Cardiac septum (tissue), 1 donor: Measurements from ENCODE around the gene DDX20. TPM values are rescaled to one million over a fixed set of nuclear protein-coding genes. Genes with fewer than 3 reads are reported as not detected.
A peak's percentile ranks its signal among the peaks of the same experiment; 100 is the strongest.
"Not testable (repeated sequence)": the region's sequence is repeated elsewhere in the genome, so short reads cannot be mapped to it uniquely, and the experiment has no call there.

Source experiments
- DNase-seq: peaks from one replicate; pipeline ENCODE4 v3.0.0-alpha.2; 2020; ENCODE audit warnings: low spot score
- intact Hi-C: fragments of 100-400 bp; cut with DNase I; formaldehyde crosslinking; loops from one replicate; pipeline ENCODE4 v1.14.0; 2022
- total RNA-seq: library from RNA; stranded (reverse); fragmentation: NEBNext Ultra II Directional; extraction: Animal tissue kit (Norgen Biotek cat#: 25700); gene quantifications from one replicate; pipeline ENCODE4 v1.2.1, GENCODE V29; 2021
- donor health status: DM: no; HTN: no; CAD: no.

The DDX20 gene
- total RNA-seq, 1 donor from 2014 or later, result 7.6 TPM

- DNase-seq, result no peak
- intact Hi-C loops, result no loop called here
These were observed 25.0 kb upstream of the DDX20 start for GRCh38 chr1:111730706-111731105.

GRCh38 chr1:111731956-111732355 lies 23.7 kb upstream of the DDX20 start:
- DNase-seq, result no peak
- intact Hi-C loops, result no loop called here

DNA sequence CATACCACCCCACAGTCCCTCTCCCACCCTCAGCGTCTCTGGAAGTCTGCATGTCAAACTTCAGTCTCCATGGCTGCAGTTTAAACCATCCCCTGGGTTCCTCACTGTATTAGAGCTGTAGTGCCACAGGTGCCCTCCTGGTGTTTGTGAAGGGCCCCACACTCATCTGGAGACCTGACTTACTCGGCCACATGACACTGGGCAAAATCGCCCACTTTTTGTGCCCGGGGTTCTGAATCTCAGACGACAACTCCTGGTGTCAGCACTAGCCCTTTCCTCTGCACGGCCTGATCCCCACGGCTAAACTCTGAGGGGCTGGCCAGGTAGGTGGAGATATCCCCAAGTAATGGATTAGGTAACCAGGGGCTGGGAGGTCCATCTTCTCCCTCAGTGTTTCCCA lies 23.0 kb upstream of the DDX20 start:
- DNase-seq, result no peak
- intact Hi-C loops, result loop anchor here (1.0 kb wide), 1 partner anchor 23 kb away; the partner anchor contains the start of gene DDX20

DNA sequence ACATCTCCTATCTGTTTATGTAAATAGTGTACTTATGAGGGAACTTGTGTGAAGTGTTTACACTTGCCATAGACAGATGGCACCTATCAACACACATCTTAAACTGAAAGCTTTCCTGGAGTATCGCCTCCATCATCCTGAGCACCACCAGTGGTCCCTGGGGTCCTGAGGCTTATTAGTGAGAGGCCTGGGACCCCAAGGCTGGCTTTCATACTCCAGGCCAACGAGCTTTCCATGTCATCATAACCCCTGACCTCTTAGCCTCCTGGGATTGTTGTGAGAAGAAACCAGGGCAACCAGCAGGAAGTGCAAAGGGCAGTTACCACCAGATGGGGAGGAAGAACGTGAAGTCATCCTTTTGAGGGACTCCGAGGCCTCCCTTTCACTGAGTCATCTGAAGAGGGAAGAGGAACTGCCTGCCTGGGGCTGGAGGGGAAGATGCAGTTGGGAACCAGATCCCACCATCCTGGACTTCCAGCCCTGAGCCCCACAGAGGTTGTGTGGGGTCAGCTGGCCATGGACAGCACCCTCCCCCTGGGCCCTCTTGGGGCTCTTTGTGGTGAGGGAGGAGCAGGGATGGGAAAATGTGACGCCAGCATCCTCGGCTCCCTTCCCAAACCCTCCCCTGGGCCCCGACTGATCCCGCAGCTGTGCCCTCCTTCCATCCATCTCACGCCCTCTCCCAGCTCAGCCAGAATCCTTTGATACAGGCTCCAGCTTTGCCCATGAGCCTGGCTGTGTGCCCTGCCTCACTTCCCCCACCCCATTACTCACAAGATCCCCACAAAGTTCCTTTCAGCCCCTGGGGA lies 22.3 kb upstream of the DDX20 start:
- DNase-seq, result peak; percentile 92
- intact Hi-C loops, result loop anchor here (1.0 kb wide), 1 partner anchor 22 kb away; the partner anchor contains the start of gene DDX20

DNA sequence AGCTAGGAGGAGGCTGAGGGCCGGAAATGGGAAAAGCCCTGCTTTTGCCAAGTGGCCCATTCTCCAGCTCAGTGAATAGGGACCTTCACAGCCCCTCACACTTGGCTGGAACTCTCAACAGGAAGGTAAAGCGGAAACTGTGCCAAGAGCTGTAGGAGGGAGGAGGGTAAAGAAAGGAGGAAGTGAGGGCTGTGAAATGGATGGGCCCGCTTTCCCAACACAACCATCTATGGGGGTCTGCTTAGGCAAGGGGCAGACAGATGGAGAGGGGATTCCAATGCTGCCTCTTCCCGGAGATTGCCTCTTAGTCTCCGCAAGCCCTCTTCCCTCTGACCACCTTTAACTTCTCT lies 21.7 kb upstream of the DDX20 start:
- DNase-seq, result no peak
- intact Hi-C loops, result loop anchor here (1.0 kb wide), 1 partner anchor 21 kb away; the partner anchor contains the start of gene DDX20

DNA sequence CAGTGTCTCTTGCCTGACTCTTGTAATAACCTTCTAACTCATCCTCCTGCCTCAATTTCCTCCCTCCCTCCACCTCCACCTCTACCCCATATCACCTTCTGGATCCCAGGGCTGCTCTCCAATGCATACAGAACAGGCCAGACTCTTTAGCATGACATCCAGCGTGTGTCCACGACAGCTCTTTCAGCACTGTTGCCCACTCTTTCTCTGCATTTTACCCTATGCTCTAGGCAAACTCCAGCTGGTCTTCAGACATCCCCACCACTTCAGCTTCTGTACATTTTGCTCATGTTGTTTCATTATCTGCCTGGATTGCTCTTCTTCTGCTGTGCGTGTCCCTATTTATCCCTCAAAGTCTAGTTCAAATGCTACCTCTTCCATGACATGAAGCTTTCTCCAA lies 21.3 kb upstream of the DDX20 start:
- no peak for DNase-seq
- intact Hi-C loops, result no loop called here

DNA sequence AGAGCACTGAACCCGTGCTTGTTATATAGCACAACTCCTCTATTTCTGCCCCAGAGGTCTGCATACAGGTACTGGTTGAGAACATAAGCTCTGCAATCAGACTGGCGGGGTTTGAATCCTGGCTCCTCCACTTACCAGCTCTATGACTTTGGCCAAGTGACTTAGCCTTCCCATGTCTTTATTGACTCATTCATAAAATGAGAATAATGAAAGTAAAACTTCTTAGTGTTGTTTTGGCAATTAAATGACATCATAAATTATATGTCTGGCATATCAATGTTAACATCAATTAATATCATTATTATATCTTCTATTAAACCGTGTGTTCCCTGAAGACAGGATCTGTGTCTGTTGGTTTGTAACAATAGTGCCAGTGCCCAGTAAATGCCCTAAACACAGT lies 20.8 kb upstream of the DDX20 start:
- no peak for DNase-seq
- intact Hi-C loops, result loop anchor here (5.0 kb wide), 2 partner anchors 113 to 228 kb away; no protein-coding TSS in a partner anchor

DNA sequence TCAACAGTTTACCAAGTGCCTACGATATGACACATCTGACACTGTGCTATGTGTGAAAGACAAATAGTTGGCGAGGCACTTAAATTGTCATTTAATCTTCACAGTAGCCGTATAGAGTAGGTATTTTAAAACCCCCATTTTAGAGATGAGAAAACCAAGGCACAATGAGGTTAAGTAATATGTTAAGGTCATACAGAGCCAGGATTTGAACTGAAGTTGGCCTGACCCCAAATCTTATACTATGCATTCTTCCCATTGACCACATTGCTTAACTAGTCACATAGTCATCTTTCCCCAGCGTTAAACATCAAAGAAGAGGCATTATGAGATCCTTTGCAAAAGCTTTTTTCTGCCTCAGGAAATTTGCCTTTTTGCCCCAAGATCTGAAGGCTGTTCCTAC lies 20.4 kb upstream of the DDX20 start:
- intact Hi-C loops, result loop anchor here (5.0 kb wide), 2 partner anchors 113 to 228 kb away; no protein-coding TSS in a partner anchor
- DNase-seq, result no peak

DNA sequence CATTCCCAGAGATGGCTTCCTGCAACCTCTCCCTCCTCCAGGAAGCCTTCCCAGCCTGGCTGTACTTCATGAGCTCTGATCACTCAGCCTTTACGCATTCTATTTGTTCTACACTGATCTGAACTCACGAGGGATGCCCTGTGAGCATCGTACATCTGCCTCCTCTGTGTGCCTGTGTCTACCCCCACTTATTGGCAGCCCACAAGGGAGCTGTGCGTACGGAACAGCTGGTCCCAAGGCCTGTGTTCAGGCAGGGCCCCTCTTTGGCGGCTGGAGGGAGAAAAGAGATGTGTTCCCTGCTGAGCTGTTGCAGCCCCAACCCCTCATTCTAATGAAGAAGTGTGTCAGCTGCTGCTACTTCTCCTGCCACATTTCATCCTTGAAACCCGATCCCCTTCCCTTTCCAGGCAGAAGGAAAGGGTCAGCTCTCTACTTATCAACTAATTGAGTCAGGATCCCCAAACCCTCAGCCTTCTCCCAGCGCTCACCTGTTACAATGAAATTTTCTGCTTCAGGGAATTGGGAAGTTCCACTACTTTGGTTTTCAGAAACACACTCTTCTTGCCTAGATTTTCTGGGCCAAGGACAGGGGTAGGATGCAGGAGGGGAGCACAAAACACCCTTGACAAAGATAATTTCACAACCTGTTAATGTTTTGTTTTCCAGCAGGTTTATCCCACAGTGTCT lies 19.7 kb upstream of the DDX20 start:
- intact Hi-C loops, result loop anchor here (5.0 kb wide), 2 partner anchors 114 to 229 kb away; no protein-coding TSS in a partner anchor
- DNase-seq, result no peak

GRCh38 chr1:111736548-111737215 lies 19.0 kb upstream of the DDX20 start:
- intact Hi-C loops, result loop anchor here (5.0 kb wide), 2 partner anchors 114 to 229 kb away; no protein-coding TSS in a partner anchor
- DNase-seq, result peak; percentile 89

- intact Hi-C loops, result loop anchor here (2.0 to 5.0 kb wide), 3 partner anchors 17 to 230 kb away; no protein-coding TSS in a partner anchor
- DNase-seq, result no peak
These were observed 18.2 kb upstream of the DDX20 start for GRCh38 chr1:111737216-111738132.

GRCh38 chr1:111738133-111738435 lies 17.6 kb upstream of the DDX20 start:
- no peak for DNase-seq
- intact Hi-C loops, result loop anchor here (2.0 to 5.0 kb wide), 3 partner anchors 17 to 231 kb away; no protein-coding TSS in a partner anchor

DNA sequence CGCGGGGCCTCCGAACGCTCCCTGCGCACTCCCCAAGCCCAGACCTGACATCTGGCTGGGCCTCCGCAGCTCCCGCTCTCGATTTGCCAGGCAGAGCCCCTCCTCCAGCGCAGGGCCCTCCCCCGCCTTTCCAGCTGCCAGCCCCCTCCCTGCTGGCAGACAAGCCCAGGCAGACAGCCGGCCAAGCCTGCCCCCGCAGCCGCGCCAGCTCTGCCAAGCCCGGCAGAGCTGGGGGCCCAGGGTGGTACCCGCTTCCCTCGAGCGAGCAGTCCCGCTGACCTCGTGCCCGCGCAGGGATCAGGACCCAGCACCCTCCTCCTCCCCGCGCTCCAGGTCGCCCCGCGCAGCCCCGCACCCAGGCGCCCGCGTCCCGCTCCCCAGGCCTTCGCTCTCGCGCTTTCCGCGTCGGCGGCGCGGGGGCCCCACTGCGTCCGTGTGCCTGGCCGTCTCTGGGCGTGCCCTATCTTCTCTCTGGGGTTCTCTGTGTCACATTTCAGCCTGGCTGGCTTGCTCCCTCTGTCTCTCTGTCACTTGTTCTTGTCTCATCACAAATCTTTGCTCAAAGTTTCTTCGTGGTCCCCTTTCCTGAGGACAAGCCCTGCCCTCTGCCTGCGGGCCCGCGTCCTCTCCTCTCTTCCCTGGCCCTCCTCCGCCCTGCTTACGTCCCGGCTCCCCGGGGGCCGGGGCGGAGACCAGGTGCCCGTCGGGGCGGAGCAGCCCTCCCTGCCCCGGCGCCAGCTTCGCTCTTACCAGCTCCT lies 17.1 kb upstream of the DDX20 start:
- peak; percentile 92 for DNase-seq
- intact Hi-C loops, result loop anchor here (1.0 to 5.0 kb wide), 4 partner anchors 17 to 231 kb away; partner anchors contain the start of gene DDX20

- intact Hi-C loops, result loop anchor here (1.0 to 5.0 kb wide), 4 partner anchors 16 to 232 kb away; partner anchors contain the start of gene DDX20
- DNase-seq, result peak; percentile 98
These were observed 16.3 kb upstream of the DDX20 start, which contains the start of gene INKA2 for GRCh38 chr1:111739194-111739924. Gene INKA2, minus strand, starts transcription at chr1:111739395. Its CDS starts 153 bp downstream, at chr1:111739242.

DNA sequence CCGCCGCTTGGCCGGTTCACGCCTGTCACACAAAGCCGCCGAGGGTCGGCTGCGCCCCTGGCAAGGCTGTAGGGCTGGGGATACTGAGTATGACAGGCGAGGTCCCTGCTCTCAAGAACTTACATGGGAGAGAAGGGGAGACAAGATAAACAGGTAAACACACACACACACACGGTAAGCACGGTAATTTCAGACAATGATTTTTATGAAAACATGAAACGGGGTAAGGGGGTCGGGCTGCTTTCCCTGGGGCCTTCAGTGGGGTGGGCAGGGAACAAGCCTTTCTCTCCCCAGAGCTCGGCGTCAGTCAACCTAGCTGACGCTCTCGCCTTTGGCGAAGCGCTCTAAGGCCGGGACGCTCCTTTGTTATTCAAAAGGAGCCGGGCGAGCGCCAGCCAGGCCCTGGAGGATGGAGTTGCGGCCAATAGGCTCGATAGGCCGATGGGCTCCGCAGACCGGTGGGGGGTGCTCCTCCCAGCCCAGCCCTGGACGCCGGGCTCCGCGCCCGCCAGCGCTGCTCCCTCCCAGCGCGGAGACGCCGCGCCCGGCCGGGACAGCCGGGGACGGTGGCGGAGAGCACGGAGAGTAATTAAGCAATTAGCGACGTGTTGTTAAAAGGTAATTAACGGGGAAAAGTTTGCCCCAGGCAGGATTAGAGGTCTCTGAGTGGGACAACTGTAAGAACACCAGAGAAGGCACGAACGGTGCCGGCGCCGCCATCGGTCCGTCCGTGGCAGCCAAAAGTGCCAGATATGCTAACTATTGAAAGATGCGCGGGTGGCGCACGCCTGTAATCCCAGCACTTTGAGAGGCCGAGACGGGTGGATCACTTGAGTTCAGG lies 15.6 kb upstream of the DDX20 start:
- DNase-seq, result peak; percentile 86
- intact Hi-C loops, result loop anchor here (1.0 to 5.0 kb wide), 4 partner anchors 15 to 233 kb away; partner anchors contain the start of gene DDX20

DNA sequence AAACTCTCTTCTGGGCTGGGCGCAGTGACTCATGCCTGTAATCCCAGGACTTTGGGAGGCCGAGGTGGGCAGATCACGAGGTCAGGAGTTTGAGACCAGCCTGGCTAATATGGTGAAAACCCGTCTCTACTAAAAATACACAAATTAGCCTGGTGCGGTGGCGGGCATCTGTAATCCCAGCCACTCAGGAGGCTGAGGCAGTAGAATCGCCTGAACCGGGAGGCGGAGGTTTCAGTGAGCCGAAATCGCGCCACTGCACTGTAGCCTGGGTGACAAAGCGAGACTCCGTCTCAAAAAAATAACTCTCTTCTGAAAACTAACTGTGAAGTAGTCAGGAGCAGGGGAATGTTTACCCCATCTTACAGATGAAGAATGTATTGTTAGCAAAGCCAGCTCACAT lies 13.4 kb upstream of the DDX20 start:
- intact Hi-C loops, DNase-seq: not testable (repeated sequence)
